K562 (cell line): Measurements from ENCODE around the gene EEF1AKMT4. TPM values are rescaled to one million over a fixed set of nuclear protein-coding genes. Genes with fewer than 3 reads are reported as not detected.

ENCODE experiments used
- FOXK1 ChIP-seq: sonication (generic); formaldehyde crosslinking; IDR thresholded peaks from 2 replicates; pipeline ENCODE4 v1.8.0; 2022; ENCODE audit warnings: missing genetic modification reagents, mild to moderate bottlenecking, borderline replicate concordance
- MCM2 ChIP-seq: fragments of 450-650 bp; IDR thresholded peaks from 2 replicates; pipeline ENCODE4 v1.6.1; 2017; ENCODE audit warnings: low read depth, mild to moderate bottlenecking
- MCM5 ChIP-seq: fragments of 450-650 bp; IDR thresholded peaks from 2 replicates; pipeline ENCODE4 v1.6.1; 2016; ENCODE audit warnings: low read depth
- MTA1 ChIP-seq: fragments of 450-650 bp; IDR thresholded peaks from 2 replicates; pipeline ENCODE4 v1.6.1; 2017; ENCODE audit warnings: borderline replicate concordance
- MXI1 ChIP-seq: IDR thresholded peaks from 2 replicates; pipeline ENCODE4 v1.6.1; 2011; ENCODE audit warnings: low read depth, mild to moderate bottlenecking, improper control_type of control experiment, low read length
- NFATC3 ChIP-seq: fragments of 450-650 bp; IDR thresholded peaks from 2 replicates; pipeline ENCODE4 v1.6.1; 2017; ENCODE audit warnings: mild to moderate bottlenecking
- NUFIP1 ChIP-seq: fragments of 450-650 bp; IDR thresholded peaks from 2 replicates; pipeline ENCODE4 v1.6.1; 2018; ENCODE audit not compliant: partially characterized antibody
- PHF20 ChIP-seq: fragments of 450-650 bp; IDR thresholded peaks from 2 replicates; pipeline ENCODE4 v1.6.1; 2018; ENCODE audit not compliant: partially characterized antibody
- SAFB ChIP-seq: fragments of 200-400 bp; formaldehyde crosslinking; IDR thresholded peaks from 2 replicates; pipeline ENCODE4 v1.6.1; 2017; ENCODE audit warnings: low read depth, low read length, borderline replicate concordance
- SIRT6 ChIP-seq: IDR thresholded peaks from one replicate; pipeline ENCODE4 v1.6.1; 2012; ENCODE audit warnings: low read depth, mild to moderate bottlenecking, control low read depth, inconsistent platforms, low read length, moderate library complexity
- TEAD1 ChIP-seq, 2 experiments: fragments of 450-650 bp in 1 of 2; sonication (generic) in 1 of 2; formaldehyde crosslinking; IDR thresholded peaks; 2 replicates each; pipeline versions ENCODE4 v1.4.0 to v1.8.0; 2020 to 2022; ENCODE audit warnings: mild to moderate bottlenecking in 2 of 2, missing genetic modification reagents in 1 of 2
- ZNF75A ChIP-seq: fragments of 450-650 bp; formaldehyde crosslinking; IDR thresholded peaks from 2 replicates; pipeline ENCODE4 v1.4.0; 2020; ENCODE audit warnings: mild to moderate bottlenecking
- polyA plus RNA-seq, 8 experiments: library from polyadenylated mRNA; depleted of rRNA in 4 of 8; stranded (reverse) in 5 of 8; unstranded in 3 of 8; fragments of >200 nt; fragmentation: Nextera tagmentation in 2 of 8; fragmentation: Illumina TruSeq in 1 of 8; extraction: Ambion mirVana in 2 of 8; extraction: Trizol in 1 of 8; gene quantifications; 2 replicates each; pipeline versions ENCODE4 v1.2.1 to v1.2.3, GENCODE V29; 2011 to 2014; ENCODE audit warnings: inconsistent platforms in 1 of 8, missing spikeins in 1 of 8
- total RNA-seq, 7 experiments: library from RNA; depleted of rRNA in 6 of 7; stranded (reverse); fragments of >200 nt in 6 of 7; fragmentation: Illumina TruSeq in 2 of 7; extraction: Trizol in 2 of 7; gene quantifications; 2 replicates each; pipeline versions ENCODE4 v1.2.1 to v1.2.3, GENCODE V29; 2011 to 2021; ENCODE audit warnings: low replicate concordance in 1 of 7
- TF ChIP-seq, protein P1 (sequence below): IDR thresholded peaks from 2 replicates; pipeline ENCODE4 v1.6.1; 2011; ENCODE audit warnings: borderline replicate concordance, low read depth, mild to moderate bottlenecking, moderate library complexity, low read length; ENCODE audit not compliant: insufficient read depth, poor library complexity, severe bottlenecking
- TF ChIP-seq, protein P2 (sequence below): fragments of 450-650 bp; IDR thresholded peaks from 2 replicates; pipeline ENCODE4 v1.6.1; 2016; ENCODE audit warnings: mild to moderate bottlenecking, moderate library complexity

Gene EEF1AKMT4
- total and polyA plus RNA-seq, 9 of the 15 experiments (the other 6 are each of a cell fraction or from before 2014, with no cell fraction given): 10.3 to 49.4 (median 18.9) TPM

DNA sequence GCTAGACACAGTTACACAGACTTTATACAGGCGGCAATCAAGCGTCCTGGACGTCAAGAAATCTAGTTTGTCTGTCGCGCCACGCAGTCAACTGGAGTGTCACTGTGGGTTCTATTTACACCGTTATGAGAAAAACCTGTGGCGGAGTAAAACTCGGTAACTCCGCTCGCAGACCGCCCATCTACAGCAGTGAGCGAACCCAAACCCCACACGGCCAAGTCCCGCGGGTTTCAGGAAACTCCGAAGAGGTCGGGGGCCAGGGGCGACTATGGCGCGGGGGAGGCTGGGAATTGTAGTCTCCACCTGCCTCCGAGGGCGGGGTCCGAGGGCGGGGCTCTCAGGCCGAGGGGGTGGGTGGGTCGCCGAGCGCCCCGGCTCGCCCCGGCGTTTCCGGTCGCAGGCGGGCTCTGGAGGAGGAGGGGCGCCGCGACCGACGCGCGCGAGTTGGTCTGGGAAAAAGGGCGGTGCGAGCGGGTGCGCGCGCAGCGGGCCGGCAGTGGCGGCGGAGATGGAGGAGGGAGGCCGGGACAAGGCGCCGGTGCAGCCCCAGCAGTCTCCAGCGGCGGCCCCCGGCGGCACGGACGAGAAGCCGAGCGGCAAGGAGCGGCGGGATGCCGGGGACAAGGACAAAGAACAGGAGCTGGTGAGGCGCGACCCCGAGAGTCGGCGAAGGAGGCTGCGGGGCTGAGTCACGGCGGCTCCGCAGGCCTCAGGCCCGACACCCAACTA, 49.5 kb downstream of the EEF1AKMT4 start, which contains the start of gene PSMD2 (continued):
- TF ChIP-seq, protein P1, sequence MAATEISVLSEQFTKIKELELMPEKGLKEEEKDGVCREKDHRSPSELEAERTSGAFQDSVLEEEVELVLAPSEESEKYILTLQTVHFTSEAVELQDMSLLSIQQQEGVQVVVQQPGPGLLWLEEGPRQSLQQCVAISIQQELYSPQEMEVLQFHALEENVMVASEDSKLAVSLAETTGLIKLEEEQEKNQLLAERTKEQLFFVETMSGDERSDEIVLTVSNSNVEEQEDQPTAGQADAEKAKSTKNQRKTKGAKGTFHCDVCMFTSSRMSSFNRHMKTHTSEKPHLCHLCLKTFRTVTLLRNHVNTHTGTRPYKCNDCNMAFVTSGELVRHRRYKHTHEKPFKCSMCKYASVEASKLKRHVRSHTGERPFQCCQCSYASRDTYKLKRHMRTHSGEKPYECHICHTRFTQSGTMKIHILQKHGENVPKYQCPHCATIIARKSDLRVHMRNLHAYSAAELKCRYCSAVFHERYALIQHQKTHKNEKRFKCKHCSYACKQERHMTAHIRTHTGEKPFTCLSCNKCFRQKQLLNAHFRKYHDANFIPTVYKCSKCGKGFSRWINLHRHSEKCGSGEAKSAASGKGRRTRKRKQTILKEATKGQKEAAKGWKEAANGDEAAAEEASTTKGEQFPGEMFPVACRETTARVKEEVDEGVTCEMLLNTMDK: no peak
- TF ChIP-seq TEAD1 (CRISPR knock-in tag; IDR thresholded peaks at IDR 0.05) (no peak), MTA1 (no peak), NFATC3 (no peak), PHF20 (peak; percentile 74), ZNF75A (no peak), MXI1 (no peak), SAFB (no peak), SIRT6 (no peak), FOXK1 (CRISPR knock-in tag) (no peak), MCM5 (no peak), NUFIP1 (no peak), MCM2 (no peak)
- TF ChIP-seq, protein P2, sequence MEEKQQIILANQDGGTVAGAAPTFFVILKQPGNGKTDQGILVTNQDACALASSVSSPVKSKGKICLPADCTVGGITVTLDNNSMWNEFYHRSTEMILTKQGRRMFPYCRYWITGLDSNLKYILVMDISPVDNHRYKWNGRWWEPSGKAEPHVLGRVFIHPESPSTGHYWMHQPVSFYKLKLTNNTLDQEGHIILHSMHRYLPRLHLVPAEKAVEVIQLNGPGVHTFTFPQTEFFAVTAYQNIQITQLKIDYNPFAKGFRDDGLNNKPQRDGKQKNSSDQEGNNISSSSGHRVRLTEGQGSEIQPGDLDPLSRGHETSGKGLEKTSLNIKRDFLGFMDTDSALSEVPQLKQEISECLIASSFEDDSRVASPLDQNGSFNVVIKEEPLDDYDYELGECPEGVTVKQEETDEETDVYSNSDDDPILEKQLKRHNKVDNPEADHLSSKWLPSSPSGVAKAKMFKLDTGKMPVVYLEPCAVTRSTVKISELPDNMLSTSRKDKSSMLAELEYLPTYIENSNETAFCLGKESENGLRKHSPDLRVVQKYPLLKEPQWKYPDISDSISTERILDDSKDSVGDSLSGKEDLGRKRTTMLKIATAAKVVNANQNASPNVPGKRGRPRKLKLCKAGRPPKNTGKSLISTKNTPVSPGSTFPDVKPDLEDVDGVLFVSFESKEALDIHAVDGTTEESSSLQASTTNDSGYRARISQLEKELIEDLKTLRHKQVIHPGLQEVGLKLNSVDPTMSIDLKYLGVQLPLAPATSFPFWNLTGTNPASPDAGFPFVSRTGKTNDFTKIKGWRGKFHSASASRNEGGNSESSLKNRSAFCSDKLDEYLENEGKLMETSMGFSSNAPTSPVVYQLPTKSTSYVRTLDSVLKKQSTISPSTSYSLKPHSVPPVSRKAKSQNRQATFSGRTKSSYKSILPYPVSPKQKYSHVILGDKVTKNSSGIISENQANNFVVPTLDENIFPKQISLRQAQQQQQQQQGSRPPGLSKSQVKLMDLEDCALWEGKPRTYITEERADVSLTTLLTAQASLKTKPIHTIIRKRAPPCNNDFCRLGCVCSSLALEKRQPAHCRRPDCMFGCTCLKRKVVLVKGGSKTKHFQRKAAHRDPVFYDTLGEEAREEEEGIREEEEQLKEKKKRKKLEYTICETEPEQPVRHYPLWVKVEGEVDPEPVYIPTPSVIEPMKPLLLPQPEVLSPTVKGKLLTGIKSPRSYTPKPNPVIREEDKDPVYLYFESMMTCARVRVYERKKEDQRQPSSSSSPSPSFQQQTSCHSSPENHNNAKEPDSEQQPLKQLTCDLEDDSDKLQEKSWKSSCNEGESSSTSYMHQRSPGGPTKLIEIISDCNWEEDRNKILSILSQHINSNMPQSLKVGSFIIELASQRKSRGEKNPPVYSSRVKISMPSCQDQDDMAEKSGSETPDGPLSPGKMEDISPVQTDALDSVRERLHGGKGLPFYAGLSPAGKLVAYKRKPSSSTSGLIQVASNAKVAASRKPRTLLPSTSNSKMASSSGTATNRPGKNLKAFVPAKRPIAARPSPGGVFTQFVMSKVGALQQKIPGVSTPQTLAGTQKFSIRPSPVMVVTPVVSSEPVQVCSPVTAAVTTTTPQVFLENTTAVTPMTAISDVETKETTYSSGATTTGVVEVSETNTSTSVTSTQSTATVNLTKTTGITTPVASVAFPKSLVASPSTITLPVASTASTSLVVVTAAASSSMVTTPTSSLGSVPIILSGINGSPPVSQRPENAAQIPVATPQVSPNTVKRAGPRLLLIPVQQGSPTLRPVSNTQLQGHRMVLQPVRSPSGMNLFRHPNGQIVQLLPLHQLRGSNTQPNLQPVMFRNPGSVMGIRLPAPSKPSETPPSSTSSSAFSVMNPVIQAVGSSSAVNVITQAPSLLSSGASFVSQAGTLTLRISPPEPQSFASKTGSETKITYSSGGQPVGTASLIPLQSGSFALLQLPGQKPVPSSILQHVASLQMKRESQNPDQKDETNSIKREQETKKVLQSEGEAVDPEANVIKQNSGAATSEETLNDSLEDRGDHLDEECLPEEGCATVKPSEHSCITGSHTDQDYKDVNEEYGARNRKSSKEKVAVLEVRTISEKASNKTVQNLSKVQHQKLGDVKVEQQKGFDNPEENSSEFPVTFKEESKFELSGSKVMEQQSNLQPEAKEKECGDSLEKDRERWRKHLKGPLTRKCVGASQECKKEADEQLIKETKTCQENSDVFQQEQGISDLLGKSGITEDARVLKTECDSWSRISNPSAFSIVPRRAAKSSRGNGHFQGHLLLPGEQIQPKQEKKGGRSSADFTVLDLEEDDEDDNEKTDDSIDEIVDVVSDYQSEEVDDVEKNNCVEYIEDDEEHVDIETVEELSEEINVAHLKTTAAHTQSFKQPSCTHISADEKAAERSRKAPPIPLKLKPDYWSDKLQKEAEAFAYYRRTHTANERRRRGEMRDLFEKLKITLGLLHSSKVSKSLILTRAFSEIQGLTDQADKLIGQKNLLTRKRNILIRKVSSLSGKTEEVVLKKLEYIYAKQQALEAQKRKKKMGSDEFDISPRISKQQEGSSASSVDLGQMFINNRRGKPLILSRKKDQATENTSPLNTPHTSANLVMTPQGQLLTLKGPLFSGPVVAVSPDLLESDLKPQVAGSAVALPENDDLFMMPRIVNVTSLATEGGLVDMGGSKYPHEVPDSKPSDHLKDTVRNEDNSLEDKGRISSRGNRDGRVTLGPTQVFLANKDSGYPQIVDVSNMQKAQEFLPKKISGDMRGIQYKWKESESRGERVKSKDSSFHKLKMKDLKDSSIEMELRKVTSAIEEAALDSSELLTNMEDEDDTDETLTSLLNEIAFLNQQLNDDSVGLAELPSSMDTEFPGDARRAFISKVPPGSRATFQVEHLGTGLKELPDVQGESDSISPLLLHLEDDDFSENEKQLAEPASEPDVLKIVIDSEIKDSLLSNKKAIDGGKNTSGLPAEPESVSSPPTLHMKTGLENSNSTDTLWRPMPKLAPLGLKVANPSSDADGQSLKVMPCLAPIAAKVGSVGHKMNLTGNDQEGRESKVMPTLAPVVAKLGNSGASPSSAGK: no peak
